ENCODE measurements around the gene DPP6.

DPP6 gene

DNA sequence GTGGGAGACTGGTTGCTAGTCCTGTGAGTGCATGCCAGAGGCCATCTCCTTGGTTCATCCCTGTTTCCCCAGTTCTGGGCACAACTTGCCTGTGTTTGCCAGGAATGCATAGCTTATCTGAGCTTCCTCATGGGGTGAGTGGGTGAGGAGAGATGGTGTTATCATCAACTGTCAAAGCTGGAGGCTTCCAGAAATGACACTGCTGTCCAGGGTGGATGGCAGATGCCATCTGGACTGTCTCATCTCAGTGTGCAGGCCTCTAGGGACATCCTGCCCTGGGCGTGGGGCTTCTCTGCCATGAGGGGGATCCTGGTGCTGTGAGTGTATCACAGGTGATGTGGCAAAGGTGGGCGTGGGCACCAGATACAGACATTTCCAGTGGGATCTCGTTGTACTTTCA is 328.6 kb downstream of the DPP6 start:
- Histone ChIP-seq H3K4me3 (no peak overlapping the region), H3K27ac (no peak overlapping the region)

DNA sequence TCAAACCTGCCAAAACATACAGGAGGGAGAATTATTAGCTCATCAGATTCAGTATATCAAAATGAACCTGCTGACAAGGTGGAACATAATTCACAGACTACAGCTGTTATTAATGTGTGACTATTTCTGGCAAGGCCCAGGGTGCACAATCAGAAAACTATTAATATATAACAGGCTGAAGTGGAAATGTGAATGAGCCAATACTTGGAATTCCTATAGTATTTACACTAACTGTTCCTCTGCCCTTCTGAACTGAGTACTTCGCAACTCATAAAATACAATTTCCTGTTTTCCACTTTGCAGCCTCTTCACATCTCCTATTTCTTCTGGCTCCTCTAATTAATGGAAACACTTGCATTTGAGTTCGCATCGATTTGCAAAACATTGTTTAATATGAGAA is 330.8 kb downstream of the DPP6 start:
- Histone ChIP-seq H3K4me3 (no peak overlapping the region), H3K27ac (no peak overlapping the region)

DNA sequence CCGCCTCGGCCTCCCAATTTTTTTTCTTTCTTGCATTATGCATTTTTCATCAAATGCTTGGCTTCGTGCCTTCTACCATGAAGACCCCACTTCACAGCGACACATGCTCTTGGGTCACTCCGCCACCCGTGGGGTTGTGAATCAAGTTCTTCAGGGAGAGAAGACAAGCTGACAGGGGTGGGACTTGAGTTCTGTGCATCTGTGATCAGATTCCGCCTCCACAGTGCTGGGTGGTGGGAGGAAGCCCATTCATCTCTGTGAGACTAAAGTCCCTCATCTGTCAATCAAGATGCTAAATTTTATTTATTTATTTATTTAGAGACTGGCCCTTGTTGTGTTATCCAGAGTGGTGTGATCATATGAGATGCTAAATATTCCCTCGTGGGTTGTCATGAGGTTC is 333.0 kb downstream of the DPP6 start:
- Histone ChIP-seq H3K4me3 (no peak overlapping the region), H3K27ac (no peak overlapping the region)

DNA sequence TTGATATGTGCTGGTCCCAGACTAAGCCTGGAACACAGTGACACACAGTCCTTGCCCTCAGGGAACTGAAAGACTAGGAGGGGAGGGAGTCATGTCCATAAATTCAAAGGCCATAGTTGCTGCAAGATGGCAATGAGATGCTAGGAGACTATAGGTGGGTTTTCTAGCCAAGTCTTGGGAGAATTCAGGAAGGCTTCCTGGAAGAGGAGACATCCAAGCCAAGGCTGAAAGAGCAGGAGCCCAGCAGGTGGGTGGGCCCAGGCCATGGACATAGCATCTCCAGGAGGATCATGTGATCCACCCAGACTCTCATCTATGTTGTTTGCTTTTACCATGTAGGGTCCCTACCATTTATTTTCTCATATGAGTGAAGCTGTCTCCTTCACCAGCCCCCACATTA is 335.1 kb downstream of the DPP6 start:
- H3K4me3 ChIP-seq = no peak overlapping the region

DNA sequence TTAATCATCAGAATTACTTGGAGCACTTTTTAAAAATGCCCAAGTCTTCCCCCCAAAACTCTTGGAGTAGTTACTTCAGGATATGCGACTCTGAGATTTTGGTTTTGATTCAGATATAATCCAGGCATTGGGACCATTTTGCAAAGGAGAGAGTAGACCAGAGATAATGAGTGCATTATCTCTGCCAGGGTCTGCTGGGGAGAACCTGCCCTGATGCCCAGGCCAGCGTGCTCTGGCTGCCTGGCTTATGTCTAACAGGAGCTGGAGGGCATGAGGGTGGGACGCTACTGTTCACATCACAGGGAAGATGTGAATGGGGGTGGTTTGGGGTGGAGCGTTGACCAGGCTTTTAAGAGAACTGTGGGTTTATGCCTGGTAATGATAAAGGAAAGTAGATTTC is 336.2 kb downstream of the DPP6 start:
- H3K27ac ChIP-seq = no peak overlapping the region
- no peak overlapping the region for H3K4me3 ChIP-seq

More for the DNA sequence above, 335.1 kb downstream of the DPP6 start:
- H3K27ac ChIP-seq = no peak overlapping the region

DNA sequence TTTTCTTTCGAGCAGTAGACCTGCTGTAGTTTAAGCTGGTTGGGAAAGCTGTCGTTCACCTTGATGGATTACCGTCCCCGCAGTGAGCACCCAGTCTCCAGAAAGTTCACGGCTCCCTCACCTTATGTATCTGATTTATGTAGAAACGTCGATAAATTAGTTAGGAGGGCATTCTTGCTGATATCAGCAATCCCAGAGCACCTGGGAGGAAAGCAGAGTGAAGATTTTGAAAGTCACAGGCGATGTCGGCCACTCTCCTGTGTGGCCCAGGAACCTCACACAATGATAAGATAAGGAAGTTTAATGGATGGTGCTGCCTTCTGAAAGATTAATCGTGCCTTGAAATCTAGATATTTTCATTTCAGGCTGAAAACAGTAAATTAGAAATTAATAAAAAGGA is 336.8 kb downstream of the DPP6 start:
- no peak overlapping the region for H3K27ac ChIP-seq

DNA sequence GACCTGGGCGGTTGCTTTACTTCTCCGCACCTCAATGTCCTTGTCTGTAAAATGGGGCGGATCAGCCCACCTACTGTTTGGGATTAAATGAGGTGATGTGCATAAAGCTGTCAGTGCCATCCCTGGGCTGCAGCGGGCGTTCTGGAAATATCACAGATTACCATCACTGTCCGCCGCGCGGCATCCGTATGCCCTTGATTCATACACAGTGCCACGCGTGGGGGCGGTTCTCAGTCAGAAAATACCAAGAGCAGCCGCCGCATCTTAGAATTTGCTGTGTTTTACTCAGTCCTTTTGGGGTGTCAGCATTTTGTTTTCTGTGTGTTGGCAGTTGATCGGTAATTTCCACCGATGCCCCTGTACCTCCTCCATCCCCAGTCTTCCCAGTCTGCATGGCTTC is 338.8 kb downstream of the DPP6 start:
- no peak overlapping the region for H3K4me3 ChIP-seq

More for the DNA sequence above, 336.8 kb downstream of the DPP6 start:
- no peak overlapping the region for H3K4me3 ChIP-seq

DNA sequence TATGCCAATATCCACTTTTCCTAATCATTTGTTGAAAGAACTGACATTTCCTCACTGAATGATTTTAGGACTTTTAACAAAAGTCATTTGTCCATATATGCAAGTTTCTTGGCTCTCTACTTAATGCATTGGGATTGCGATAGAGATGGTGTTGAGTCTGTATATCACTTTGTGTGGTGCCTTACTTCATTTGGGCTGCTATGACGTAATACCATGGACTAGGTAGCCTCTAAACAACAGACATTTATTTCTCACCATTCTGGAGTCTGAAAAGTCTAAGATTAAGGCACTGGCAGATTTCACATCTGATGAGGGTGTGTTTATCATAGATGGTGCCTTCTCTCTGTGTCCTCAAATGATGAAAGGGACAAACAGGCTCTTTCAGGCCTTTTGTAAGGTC is 342.6 kb downstream of the DPP6 start:
- Histone ChIP-seq H3K4me3 (no peak overlapping the region), H3K27ac (no peak overlapping the region)

More for the DNA sequence above, 338.8 kb downstream of the DPP6 start:
- no peak overlapping the region for H3K27ac ChIP-seq

DNA sequence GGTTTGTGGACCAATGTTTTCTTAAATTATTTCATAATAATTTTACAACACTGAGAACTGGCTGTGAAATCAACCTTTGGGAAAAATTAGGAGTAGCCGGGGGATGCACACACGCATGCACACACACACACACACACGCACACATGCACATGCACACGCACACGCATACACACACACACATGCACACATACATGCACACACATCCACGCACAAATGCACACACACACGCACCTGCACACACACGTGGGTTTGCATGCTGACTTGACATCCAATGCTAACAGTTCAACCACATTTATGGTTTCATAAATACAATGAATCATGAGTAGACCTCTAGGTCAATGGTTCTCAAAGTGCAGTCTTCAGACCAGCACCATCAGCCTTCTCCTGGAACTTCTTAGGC is 354.1 kb downstream of the DPP6 start:
- Histone ChIP-seq H3K27ac (no peak overlapping the region), H3K4me3 (no peak overlapping the region)

DNA sequence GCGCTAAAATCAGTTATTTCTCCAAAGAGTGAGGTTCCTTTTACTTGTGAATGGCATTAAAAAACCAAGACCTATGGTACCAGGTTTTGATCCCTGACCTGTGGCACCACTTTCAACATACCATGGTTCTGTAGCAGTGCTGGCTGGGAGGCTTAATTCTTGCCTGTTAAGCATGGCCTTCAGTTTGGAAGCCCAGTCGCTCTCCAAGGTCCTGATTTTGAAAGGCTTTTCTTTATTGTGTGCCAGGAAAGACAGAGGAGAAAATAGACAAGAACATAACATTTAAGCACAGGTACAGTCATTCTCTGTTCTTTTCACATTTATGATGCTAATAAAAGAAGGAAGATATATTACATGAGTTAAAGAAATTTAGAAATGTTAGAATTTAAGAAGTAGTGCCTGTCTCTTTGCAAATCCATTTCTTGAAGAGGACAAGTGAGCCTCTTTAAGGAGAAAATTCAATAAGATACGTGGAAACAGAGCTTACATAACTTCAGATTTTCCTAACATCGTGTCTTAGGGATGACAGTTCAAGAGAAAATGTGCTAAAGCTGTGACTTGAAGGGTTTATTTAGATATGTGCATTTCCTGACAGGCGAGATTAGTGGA is 357.6 kb downstream of the DPP6 start:
- H3K27ac ChIP-seq = no peak overlapping the region

DNA sequence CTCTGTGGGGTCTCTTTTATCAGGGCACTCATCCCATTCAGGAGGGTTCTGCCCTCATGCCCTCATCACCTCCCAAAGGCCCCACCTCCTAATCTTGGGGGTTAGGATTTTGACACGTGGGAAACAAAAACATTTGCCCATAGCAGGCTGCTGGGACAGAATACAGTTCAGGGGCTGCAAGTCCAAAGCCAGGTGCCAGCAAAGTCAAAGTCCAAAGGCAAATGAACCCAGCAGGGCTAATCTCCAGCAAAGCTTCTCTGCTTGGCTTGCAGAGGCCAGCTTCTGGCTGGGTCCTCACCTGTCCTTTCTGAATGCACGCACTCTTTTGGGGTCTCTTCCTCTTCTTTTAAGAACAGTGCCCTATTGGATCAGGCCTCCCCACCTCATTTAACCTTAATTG is 359.9 kb downstream of the DPP6 start:
- H3K27ac ChIP-seq = no peak overlapping the region
- no peak overlapping the region for H3K4me3 ChIP-seq

More for the DNA sequence above, 357.6 kb downstream of the DPP6 start:
- no peak overlapping the region for H3K4me3 ChIP-seq

DNA sequence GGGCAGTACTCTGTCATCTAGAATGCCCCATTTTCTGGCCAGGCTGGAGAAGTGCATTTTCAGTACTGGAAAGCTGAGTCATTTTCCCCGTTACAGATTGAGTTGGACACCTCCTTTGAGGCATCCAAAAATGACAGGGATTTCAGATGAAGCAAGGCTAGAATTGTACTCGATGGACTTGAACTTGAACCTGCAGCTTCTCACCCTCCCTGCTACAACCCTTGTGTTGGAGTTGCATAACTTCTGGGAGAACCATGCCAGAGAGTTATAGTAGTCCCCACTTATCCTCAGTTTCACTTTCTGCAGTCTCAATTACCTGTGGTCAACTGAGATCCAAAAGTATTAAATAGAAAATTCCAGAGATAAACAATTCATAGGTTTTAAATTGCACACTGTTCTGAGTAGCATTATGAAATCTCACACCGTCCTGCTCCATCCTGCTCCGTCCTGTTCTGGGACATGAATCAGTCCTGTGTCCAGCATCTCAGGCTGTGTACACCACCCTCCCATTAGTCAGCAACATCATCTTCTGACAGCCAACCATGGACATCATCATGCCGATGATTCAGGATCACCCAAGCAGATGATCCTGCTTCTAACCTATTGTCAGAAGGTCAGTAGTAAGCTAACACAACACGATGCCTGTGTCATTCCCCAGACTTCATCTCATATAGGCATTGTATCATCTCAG is 363.7 kb downstream of the DPP6 start:
- no peak overlapping the region for H3K4me3 ChIP-seq
- no peak overlapping the region for H3K27ac ChIP-seq

DNA sequence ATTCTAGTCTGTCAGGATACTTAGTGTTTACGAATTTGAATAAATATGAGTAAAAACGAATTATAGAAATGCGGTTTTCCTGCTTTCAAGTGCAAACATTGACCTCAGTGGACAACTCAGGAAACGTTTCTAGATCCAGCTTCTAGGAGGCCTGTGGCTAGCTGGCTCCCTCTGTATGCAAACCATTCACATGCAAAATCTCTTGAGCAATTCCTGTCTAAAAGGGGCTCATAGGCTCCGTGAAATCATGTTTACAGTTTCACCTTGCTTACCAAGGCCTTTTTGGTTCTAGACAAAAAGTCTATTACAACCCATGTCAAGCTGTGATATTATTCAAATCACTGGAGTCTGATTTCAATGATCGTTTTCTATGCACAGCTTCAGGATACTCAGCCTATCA is 364.5 kb downstream of the DPP6 start:
- Histone ChIP-seq H3K4me3 (no peak overlapping the region), H3K27ac (no peak overlapping the region)

DNA sequence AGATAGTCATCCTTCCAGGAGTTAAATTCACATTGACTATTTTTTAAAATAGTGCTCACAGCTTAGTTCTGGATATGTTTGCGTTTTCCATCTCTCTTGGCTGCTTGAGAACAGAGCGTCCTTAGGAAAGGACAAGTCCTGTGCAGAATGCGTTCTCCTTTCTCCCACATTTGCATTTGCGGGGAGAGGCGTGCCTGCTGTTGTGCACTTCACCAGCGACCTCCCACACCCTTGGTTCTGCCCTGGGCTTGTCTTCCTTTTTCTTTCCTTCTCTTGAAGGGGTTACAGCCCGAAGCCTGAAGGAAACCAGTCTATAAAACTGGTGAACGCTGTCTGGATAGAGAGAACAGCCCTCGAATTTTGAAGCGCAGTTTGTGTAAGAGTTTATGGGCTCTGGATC is 367.1 kb downstream of the DPP6 start:
- no peak overlapping the region for H3K4me3 ChIP-seq
- no peak overlapping the region for H3K27ac ChIP-seq

DNA sequence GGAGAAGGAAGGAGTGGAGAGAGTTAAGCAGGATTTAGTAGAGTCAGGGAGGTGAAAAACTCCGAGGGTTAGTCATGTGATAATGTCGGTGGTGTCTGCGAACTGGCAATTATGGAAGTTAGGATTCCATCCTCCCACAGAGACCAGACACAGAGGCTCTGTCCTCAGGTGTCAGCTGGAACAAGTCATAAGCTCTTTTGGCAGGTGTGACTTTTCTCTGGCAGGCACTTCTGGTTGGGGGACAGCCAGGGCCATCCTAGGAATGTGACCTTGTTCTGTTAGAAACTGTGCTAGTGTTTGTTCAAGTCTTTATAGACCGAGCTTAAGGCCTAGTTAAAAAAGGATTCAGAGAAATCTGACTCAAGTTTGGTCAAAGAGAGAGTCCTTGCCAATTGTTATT is 371.0 kb downstream of the DPP6 start:
- Histone ChIP-seq H3K27ac (no peak overlapping the region), H3K4me3 (no peak overlapping the region)

DNA sequence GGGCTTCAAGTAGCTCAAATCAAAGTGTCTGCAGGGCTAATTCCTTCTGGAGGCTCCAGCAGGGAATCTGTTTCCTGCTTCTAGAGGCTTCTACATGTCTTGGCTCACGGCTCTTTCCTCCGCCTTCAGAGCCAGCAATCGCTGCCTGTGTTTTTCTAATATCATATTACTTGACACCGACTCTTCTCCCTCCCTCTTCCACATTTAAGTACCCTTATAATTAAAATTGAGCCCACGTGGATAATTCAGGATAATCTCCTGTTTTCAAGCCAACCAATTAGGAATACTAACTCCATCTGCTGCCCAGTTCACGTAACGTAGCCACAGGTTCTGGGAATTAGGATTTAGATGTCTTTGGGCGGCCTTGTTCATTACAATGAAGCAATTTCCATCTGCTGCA is 372.2 kb downstream of the DPP6 start:
- H3K4me3 ChIP-seq = no peak overlapping the region

DNA sequence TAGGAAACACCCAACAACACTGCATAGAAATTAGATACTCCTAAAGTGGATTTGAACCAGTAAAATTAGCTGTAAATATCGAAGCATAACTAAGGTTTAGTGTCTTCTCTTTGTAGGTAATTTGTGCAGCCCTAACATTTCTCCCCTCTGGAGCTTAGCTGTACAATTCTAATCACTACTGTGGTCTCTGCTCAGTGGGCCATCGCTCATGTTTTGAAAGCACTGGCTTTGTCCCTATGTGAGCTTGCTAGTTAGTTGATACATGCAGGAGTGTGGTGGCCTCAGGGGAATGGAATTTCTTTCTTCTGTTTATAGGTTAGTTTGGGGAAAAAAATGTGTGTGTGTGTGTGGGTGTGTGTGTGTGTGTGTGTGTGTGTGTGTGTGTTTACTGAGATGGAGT is 373.1 kb downstream of the DPP6 start:
- Histone ChIP-seq H3K4me3 (no peak overlapping the region), H3K27ac (no peak overlapping the region)

More for the DNA sequence above, 372.2 kb downstream of the DPP6 start:
- no peak overlapping the region for H3K27ac ChIP-seq

DNA sequence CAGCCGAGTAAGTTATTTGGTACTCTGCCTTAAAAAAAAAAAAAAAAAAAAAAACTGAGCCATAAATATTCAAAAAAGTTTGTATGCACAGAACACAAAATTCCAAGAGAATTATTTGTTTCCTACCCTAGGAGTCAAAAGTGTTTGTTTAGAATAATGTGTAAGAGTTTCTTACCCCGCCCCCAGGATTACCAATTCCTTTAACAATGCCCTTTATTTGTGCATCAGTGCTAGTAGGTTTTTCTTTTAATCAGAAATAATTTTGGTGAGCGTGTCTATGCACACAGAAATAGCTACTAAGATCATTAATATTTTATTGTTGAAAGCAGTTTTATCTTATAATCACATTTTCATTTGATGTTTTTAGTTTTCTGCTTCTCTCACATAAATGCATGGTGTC is 374.6 kb downstream of the DPP6 start:
- H3K4me3 ChIP-seq = no peak overlapping the region
- no peak overlapping the region for H3K27ac ChIP-seq

DNA sequence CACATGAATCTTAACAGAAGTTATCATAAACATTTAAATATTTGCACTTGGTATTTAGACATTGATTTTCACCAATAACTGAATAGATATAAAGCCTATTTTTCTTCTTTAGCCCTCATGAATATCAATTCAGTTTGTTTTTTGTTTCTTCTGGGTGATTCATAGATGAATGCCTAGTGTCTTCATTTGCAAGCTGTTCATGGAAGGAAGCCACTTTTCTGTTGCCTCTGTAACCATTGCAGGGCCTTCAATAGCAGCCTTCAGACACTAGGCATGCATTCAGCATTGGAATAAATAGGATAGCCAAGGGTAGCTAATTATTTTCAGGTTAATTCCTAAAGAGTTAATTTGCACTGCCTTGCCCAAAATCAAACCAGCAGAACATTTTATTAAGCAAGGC is 375.3 kb downstream of the DPP6 start:
- Histone ChIP-seq H3K27ac (no peak overlapping the region), H3K4me3 (no peak overlapping the region)

DNA sequence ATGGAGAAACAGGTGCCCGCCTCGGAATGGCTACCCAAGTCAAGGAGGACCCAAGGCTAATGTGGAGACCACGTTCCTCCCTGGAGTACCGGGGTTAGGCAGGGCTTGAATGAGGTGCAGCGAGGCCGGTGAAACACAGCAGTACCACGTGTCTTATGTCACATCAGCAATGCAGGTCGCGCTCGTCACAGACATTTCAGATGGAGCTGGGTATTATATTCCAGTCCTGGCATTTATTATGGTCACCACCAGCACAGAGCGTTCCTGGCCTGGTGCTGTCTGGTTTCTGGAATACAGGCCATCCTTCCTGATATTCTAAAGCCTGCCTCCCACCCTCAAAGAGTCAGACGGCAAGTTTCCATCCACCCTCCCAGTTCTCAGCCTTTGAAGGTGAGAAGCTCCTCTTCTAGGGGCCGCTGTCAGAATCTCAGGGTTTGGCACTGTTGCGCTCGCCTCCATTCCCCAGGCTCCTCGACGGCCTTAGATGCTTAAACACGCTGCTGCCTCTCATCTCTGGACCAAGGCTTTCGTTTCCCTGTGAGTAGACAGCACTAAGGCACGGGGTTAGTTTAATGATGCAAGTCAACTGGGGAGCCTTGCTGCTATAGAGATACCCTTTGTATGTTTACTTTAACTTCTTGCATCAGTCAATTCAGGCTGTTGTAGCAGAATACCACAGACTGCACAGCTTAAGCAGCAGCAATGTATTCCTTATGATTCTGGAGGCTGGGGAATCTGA is 377.6 kb downstream of the DPP6 start:
- H3K27ac ChIP-seq = no peak overlapping the region
- H3K4me3 ChIP-seq = no peak overlapping the region

DNA sequence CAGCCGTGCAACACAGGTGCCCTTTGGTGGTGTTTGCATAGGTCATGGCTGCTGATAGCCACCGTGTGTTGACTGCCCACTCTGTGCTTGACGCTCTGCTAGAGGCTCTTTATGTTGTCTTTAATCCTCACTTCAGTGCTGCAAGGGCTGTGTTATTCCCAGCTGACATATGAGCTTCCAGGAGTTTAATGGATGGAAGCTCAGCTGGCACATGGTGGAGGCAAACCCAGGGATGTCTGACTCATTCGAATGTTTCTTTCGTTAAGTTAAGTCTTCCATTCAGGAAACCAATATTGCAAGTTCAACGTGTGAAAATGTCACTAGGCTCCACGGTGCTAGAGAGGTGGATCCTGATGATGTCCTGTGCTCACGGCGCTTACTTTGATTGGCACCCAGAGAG is 378.4 kb downstream of the DPP6 start:
- no peak overlapping the region for H3K4me3 ChIP-seq
- no peak overlapping the region for H3K27ac ChIP-seq
